MCF 10A (cell line): ENCODE data around the gene SSBP3. TPM values are rescaled to one million over a fixed set of nuclear protein-coding genes. Genes with fewer than 3 reads are reported as not detected.

Experiments
- BruUV-seq: library from RNA; stranded (reverse); fragments of 400-500 nt; replicated peaks from 2 replicates; lab custom pipeline; 2021; lab: Mats Ljungman, UMichigan
- CTCF ChIA-PET: fragments of 300-600 bp; sonication (Branson Sonifier 250); formaldehyde crosslinking; extraction: SDS; loops from one replicate; lab custom pipeline; 2021; ENCODE audit warnings: antibody characterized with exemption, inconsistent platforms; lab: Yijun Ruan, JAX
- POLR2A ChIA-PET: fragments of 300-600, 350-650 bp; sonication (Branson Sonifier 250); formaldehyde crosslinking; extraction: SDS; loops from one replicate; lab custom pipeline; 2020; ENCODE audit warnings: antibody characterized with exemption, inconsistent platforms; lab: Yijun Ruan, JAX
- DNase-seq: peaks from one replicate; pipeline ENCODE4 v3.0.0-alpha.2; 2018; ENCODE audit not compliant: unreplicated experiment
- H3K27ac Mint-ChIP-seq: one replicate; pipeline ENCODE4 v1.8.0; 2022; ENCODE audit warnings: mild to moderate bottlenecking, low read depth, mixed read lengths; ENCODE audit not compliant: unreplicated experiment
- H3K27me3 Mint-ChIP-seq: one replicate; pipeline ENCODE4 v1.8.0; 2022; ENCODE audit warnings: mixed read lengths; ENCODE audit not compliant: insufficient read depth, unreplicated experiment
- H3K36me3 Mint-ChIP-seq: one replicate; pipeline ENCODE4 v1.8.0; 2022; ENCODE audit warnings: mild to moderate bottlenecking, moderate library complexity, mixed read lengths; ENCODE audit not compliant: insufficient read depth, unreplicated experiment
- H3K4me1 Mint-ChIP-seq: one replicate; pipeline ENCODE4 v1.8.0; 2022; ENCODE audit warnings: mixed read lengths; ENCODE audit not compliant: insufficient read depth, unreplicated experiment
- H3K4me3 Mint-ChIP-seq: one replicate; pipeline ENCODE4 v1.8.0; 2022; ENCODE audit warnings: mild to moderate bottlenecking, moderate library complexity, mixed read lengths; ENCODE audit not compliant: unreplicated experiment
- H3K9me3 Mint-ChIP-seq: one replicate; pipeline ENCODE4 v1.8.0; 2022; ENCODE audit warnings: mixed read lengths; ENCODE audit not compliant: unreplicated experiment
- CTCF ChIP-seq: fragments of 200-600 bp; IDR thresholded peaks from one replicate; pipeline ENCODE4 v1.8.0; 2022; ENCODE audit warnings: antibody characterized with exemption, mild to moderate bottlenecking; ENCODE audit not compliant: unreplicated experiment
- intact Hi-C: fragments of 100-400 bp; cut with micrococcal nuclease; formaldehyde crosslinking; loops from 2 replicates; pipeline ENCODE4 v1.14.1; 2022
- total RNA-seq: library from RNA; stranded (reverse); gene quantifications from 2 replicates; pipeline ENCODE4 v1.2.3, GENCODE V29; 2022

The SSBP3 gene
- total RNA-seq, 1 experiment from 2014 or later: 8.6 TPM

- intact Hi-C loops: no loop called here
- POLR2A ChIA-PET: interaction anchor here (0.7 kb wide), 1 partner anchor 247 kb away, joined by 3 read pairs; no protein-coding TSS in a partner anchor
- H3K36me3 Mint-ChIP-seq: peaks cover 9% of the 10 kb centered on the region
- TF ChIP-seq CTCF: no peak
- no peaks in the 10 kb centered on the region for H3K9me3 Mint-ChIP-seq
- no peak overlapping the region for H3K4me3 Mint-ChIP-seq
- CTCF ChIA-PET: interaction anchor here (0.8 kb wide), 1 partner anchor 82 kb away, joined by 4 read pairs; no protein-coding TSS in a partner anchor
- H3K4me1 Mint-ChIP-seq: peaks cover 8% of the 10 kb centered on the region
- no peak for DNase-seq
- H3K27ac Mint-ChIP-seq: peak overlapping the region; percentile 51
- BruUV-seq: no TSS peak
- no peaks in the 10 kb centered on the region for H3K27me3 Mint-ChIP-seq
These were observed 71.0 kb downstream of the SSBP3 start for GRCh38 chr1:54335011-54335754.

GRCh38 chr1:54332781-54333585 is 73.2 kb downstream of the SSBP3 start:
- Mint-ChIP-seq H3K36me3 (peaks cover 9% of the 10 kb centered on the region), H3K4me3 (no peak overlapping the region)
- intact Hi-C loops: no loop called here

DNA sequence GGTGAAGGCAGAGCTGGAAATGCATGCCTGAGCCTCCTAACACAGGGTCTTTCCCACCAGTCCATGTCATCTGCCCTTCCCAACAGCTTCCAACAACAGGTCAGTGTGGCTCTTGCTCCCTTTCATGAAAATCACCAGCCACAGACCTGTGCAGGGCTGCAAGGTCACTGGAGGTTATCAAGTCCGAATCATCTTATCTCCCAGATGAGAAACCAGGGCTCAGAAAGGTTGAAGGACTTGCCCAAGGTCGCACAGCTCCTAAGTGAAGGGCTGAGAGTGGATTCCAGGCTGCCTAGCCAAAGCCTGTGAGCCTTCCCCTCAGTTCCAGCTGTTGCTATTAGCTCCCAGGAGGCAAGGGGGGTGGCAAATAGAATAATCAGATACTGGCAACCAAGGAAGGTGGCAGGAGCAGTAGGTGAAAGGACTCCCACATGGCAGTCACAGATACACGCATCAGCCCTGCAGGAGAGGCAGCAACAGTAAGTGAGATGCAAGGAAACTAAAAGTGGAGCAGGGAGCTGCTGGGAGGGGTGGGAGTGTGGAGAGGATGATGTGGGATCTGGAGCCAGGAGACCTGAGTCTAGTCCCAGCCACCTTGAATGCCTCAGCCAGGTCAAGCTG is 74.2 kb downstream of the SSBP3 start:
- H3K27me3 Mint-ChIP-seq: no peaks in the 10 kb centered on the region
- POLR2A ChIA-PET: no interaction called here
- peaks cover 18% of the 10 kb centered on the region for H3K4me1 Mint-ChIP-seq
- intact Hi-C loops: no loop called here
- TF ChIP-seq CTCF: no peak
- no peak for DNase-seq
- H3K27ac Mint-ChIP-seq: no peak overlapping the region
- peaks cover 6% of the 10 kb centered on the region for H3K36me3 Mint-ChIP-seq
- no peaks in the 10 kb centered on the region for H3K9me3 Mint-ChIP-seq
- BruUV-seq: no TSS peak
- CTCF ChIA-PET: interaction anchor here (0.6 to 1.1 kb wide), 2 partner anchors 43 to 100 kb away, joined by 3 read pairs; no protein-coding TSS in a partner anchor
- no peak overlapping the region for H3K4me3 Mint-ChIP-seq

More at GRCh38 chr1:54332781-54333585, 73.2 kb downstream of the SSBP3 start:
- no peak for DNase-seq
- no peak for TF ChIP-seq CTCF
- POLR2A ChIA-PET: no interaction called here
- Mint-ChIP-seq H3K27ac (no peak overlapping the region), H3K9me3 (no peaks in the 10 kb centered on the region), H3K4me1 (peaks cover 8% of the 10 kb centered on the region), H3K27me3 (no peaks in the 10 kb centered on the region)
- CTCF ChIA-PET: no interaction called here
- no TSS peak for BruUV-seq
